SIG-M5 treated with dmso at 0.1 percent for 504 hours (cell line): ENCODE data around the gene APOB.

Experiments
- DNase-seq: peaks from one replicate; lab custom pipeline; 2025; ENCODE audit not compliant: unreplicated experiment; lab: John Stamatoyannopoulos, UW

Gene APOB

GRCh38 chr2:21050164-21050563, 6.3 kb upstream of the APOB start:
- DNase-seq, result no peak

- DNase-seq, result no peak
These were observed 3.5 kb upstream of the APOB start for GRCh38 chr2:21047141-21048009.

GRCh38 chr2:21046506-21046905, 2.6 kb upstream of the APOB start:
- DNase-seq, result no peak

DNA sequence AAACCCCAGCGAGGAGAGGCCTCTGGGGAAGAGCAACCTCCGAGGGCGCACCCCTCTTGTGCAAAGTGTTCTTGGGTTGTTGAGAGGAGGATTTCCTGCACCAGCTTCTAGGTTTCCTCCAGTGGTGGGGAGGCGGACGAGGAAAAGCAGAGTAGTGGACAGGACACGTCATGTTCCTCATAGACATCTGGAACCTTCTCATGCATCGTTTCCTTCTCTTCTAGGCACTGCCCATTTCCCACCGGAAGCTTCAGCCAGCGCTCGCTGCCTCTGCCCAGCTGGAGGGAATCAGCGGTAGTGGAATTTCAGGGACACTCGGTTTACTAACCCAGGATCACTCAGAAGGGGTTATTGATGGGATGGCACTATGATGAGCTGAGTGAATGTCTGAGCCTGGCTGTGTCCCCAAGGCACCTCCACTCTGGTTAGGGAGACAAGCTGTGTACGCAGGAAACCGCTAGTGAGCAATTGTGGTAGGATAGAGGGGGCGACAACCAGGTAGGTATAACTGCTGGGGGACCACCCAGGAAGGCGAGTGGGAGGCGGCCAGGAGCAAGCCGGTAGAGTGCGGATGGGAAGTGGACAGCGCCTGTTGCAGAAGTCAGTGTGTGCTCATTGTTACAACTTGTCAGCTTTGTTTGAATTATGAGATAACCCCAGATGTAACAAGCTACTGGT, 960 bp upstream of the APOB start:
- no peak for DNase-seq

GRCh38 chr2:21042958-21043743, 722 bp downstream of the APOB start:
- DNase-seq, result peak; percentile 30

DNA sequence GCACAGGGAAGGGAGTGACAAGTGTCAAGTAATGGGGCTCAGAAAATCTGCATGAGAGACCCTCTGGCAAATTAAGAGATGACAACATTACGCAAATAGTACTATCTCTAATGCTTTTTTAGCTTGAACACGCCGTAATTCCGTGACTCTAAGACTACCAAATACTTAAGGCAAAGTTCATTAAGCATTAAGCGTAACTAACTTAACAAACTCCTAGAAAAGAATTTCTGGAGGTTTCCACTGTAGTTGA, 1.2 kb downstream of the APOB start:
- DNase-seq, result no peak

DNA sequence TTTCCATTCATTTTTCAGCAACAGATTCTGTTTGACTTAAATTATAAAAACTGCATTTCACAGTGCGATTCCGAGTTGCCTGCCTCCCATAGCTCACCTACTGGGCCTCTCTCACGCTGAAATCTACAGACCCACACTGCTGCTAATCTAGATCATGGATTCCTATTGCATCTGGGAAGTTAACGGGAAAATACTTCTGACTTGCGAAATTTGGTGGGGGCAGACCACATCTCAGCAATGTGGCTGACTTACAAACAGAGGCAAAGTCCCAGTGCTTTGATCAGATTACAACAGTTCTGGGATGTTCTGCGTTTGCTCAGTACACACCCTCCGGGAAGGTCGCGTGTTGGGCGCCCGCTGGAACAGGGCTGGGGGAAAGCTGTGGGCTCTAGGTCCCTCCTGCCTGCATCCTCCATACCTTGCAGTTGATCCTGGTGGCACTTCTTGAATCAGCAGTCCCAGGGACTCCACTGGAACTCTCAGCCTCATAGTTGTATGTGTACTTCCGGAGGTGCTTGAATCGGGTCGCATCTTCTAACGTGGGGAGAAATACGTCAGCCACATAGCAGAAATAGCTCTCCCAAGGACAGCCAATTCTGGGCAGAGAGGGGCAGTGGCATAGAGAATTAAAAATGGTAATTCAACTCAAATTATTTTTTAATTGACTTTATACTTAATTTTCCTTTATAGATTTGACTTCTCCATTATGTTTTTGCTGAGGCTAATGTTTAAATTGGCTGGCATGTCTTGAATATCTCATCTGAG, 1.7 kb downstream of the APOB start:
- DNase-seq, result no peak

DNA sequence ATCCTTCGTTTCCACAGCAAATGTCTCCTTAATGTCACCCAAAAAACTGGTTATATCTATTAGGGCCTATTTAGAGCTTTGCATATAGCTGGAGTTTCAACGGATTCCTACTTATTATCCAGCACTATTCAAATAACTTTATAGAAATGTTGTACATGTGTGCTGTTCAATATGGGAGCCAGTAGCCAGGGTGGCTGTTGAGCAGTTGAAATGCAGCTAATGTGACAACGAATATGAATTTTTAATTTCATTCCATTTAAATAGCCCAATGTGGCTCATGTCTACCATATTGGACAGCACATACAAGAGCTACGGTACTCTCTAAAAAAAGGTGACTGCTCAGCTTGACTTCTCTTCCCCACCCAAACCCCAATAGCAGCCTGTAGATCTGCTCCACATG, 2.4 kb downstream of the APOB start:
- DNase-seq, result no peak

GRCh38 chr2:21040468-21041377, 3.1 kb downstream of the APOB start:
- DNase-seq, result no peak

DNA sequence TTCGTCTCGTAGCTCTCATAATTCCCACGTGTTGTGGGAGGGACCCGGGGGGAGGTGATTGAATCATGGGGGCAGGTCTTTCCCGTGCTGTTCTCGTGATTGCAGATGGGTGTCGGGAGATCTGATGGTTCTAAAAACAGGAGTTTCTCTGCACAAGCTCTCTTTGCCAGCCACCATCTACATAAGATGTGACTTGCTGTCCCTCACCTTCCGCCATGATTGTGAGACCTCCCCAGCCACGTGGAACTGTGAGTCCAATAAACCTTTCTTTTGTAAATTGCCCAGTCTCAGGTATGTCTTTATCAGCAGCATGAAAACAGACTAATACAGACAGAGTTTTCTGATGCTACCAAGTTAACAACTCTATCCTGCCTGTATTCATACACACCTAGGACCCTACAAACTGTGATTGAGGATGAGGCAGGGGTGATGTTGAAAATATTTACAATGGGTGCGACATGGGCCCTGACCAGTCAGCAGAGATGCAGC, 3.9 kb downstream of the APOB start:
- no peak for DNase-seq

GRCh38 chr2:21039080-21039556, 4.8 kb downstream of the APOB start:
- DNase-seq, result no peak

GRCh38 chr2:21038403-21039073, 5.3 kb downstream of the APOB start:
- no peak for DNase-seq

- no peak for DNase-seq
These were observed 6.2 kb downstream of the APOB start for GRCh38 chr2:21037671-21038108.

GRCh38 chr2:21036708-21037670, 6.9 kb downstream of the APOB start:
- DNase-seq, result no peak

DNA sequence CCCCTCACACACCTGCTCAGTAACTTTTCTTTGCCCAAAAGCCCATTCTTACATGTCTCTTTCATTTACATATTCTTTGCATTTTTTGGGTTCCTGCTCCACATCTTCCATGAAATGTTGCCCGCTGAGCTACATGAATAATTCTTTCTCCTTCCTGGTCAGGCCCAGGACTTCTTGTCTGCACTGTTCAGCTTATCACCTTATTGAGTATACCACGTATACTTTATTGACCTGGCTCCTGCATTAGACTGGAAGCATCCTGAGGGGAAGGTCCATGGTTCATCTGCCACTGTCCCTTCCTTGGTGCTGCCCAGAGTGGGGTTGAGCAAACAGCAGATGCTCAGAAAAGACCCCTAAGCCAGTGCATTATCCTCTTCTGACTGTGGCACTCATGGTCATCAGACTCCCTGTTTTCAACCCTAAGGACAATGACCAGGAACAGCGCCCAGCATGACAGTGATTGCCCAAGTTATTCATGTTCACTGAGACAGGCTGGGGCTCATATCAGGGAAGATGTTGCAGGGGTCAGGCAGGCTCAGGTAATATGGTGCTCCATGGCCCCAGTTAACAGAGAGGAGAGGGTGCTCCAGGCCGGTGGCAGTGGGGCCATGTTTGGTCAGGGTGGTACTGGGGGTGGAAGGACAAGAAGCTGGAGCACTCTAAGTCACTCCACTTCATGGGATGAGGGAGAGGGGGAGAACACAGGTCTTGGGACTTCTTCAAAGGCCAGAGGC, 7.7 kb downstream of the APOB start:
- no peak for DNase-seq

DNA sequence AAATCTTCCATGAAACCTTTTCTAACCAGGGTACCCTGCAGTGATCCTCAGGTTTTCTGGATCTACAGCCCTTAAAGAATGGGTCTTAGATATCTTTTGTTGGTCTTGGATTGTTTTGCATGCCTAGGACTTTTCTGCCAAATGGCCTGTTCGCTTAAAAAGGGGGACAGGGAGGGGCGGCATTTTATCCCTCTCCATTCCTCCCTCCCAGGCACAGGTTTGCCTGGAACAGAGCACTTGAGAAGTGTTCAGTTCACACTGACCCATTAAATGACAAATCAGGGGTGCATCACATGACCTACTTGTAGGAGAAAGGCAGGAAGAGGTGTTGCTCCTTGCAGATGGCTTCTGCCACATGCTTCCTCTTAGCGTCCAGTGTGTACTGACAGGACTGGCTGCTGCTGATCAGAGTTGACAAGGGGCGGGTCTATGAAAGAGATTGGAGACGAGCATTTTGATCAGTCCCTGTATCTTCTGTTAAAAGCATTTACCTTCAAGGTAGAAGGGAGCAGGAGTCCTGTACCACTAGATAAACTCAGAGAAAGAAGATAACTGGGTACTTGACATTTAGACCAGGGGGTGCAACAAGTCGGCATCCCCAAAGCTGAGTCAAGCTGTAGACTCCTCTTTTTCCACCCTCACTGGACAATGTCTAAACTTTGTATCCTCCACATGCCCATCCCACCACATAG, 8.4 kb downstream of the APOB start:
- no peak for DNase-seq

DNA sequence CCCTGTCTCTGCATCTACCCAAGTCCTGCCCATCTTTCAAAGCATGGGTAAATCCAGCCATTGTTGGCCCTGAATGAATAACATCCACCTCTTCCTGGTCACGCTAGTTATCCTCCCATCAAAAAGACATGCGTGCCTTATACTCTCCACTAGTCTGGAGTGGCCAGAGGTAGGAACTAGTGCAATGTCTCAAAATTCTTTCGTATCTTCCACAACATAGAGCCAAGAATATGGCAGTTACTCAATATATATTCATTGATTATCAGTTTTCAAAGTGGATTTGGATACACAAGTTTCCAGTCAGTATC, 8.9 kb downstream of the APOB start:
- DNase-seq, result no peak
